Naive B cell (primary cell): ENCODE data around the gene SPRY1. TPM values are rescaled to one million over a fixed set of nuclear protein-coding genes. Genes with fewer than 3 reads are reported as not detected.

ENCODE experiments used
- ATAC-seq, 2 donors: fragments of 150-1000 bp; cut with Tn5 transposase; 2 replicates each; pipeline ENCODE4 v1.10.0; 2021; ENCODE audit warnings: low read depth in 2 of 2, mild to moderate bottlenecking in 2 of 2, moderate library complexity in 2 of 2
- DNase-seq: peaks from one replicate; pipeline ENCODE4 v3.0.0; 2022
- H3K27ac Mint-ChIP-seq, 6 donors: one replicate each; pipeline ENCODE4 v1.8.0; 2020 to 2022; ENCODE audit warnings: mild to moderate bottlenecking in 6 of 6, mixed read lengths in 6 of 6, moderate library complexity in 5 of 6, inconsistent platforms in 2 of 6
- H3K27me3 Mint-ChIP-seq, 3 donors: one replicate each; pipeline ENCODE4 v1.8.0; 2021 to 2022; ENCODE audit warnings: mixed read lengths in 3 of 3, mild to moderate bottlenecking in 1 of 3
- H3K36me3 Mint-ChIP-seq, 2 donors: one replicate each; pipeline ENCODE4 v1.8.0; 2020 to 2022; ENCODE audit warnings: mixed read lengths in 2 of 2, inconsistent platforms in 1 of 2, mild to moderate bottlenecking in 1 of 2
- H3K4me1 Mint-ChIP-seq, 3 donors: one replicate each; pipeline ENCODE4 v1.8.0; 2020 to 2022; ENCODE audit warnings: mixed read lengths in 3 of 3, inconsistent platforms in 1 of 3, mild to moderate bottlenecking in 1 of 3, moderate library complexity in 1 of 3
- H3K4me3 Mint-ChIP-seq, 8 donors: one replicate each; pipeline ENCODE4 v1.8.0; 2020 to 2022; ENCODE audit warnings: mild to moderate bottlenecking in 8 of 8, mixed read lengths in 8 of 8, moderate library complexity in 8 of 8, inconsistent platforms in 2 of 8
- H3K9me3 Mint-ChIP-seq, 7 donors: one replicate each; pipeline ENCODE4 v1.8.0; 2020 to 2022; ENCODE audit warnings: mixed read lengths in 7 of 7, mild to moderate bottlenecking in 5 of 7, inconsistent platforms in 2 of 7, moderate library complexity in 1 of 7
- polyA plus RNA-seq, 6 donors: library from polyadenylated mRNA; unstranded; fragments of 300-500 nt; fragmentation: Illumina TruSeq; gene quantifications; one replicate each; pipeline ENCODE4 v1.2.3, GENCODE V29; 2021; ENCODE audit warnings: low read depth in 6 of 6

Gene SPRY1
- polyA plus RNA-seq, 6 donors from 2014 or later: 24.3 to 44.1 (median 31.5) TPM

GRCh38 chr4:123405267-123405865, 8.8 kb downstream of the SPRY1 start:
- DNase-seq (no peak), ATAC-seq (no peak)
- H3K4me1 Mint-ChIP-seq: peaks cover 9 to 18% (median 16%) of the 10 kb centered on the region in 3 donors
- no peak overlapping the region for H3K4me3 Mint-ChIP-seq
- H3K27ac Mint-ChIP-seq: peak overlapping the region in 1 of 6 donors; percentile 37
- no peaks in the 10 kb centered on the region for H3K27me3 Mint-ChIP-seq
- H3K36me3 Mint-ChIP-seq: peaks cover 12 to 19% of the 10 kb centered on the region in 2 donors
- H3K9me3 Mint-ChIP-seq: no peaks in the 10 kb centered on the region

- ATAC-seq: no peak
- peaks cover 8 to 18% (median 9%) of the 10 kb centered on the region in 3 donors for H3K4me1 Mint-ChIP-seq
- no peak overlapping the region for H3K27ac Mint-ChIP-seq
- DNase-seq: no peak
- H3K4me3 Mint-ChIP-seq: no peak overlapping the region
- no peaks in the 10 kb centered on the region for H3K27me3 Mint-ChIP-seq
- peaks cover 12 to 19% of the 10 kb centered on the region in 2 donors for H3K36me3 Mint-ChIP-seq
- no peaks in the 10 kb centered on the region for H3K9me3 Mint-ChIP-seq
Observed at GRCh38 chr4:123406872-123407271, 10.3 kb downstream of the SPRY1 start.

- Mint-ChIP-seq H3K9me3 (no peaks in the 10 kb centered on the region), H3K4me1 (peaks cover 14 to 27% (median 14%) of the 10 kb centered on the region in 3 donors), H3K36me3 (peaks cover 0 to 5% of the 10 kb centered on the region in 2 donors), H3K27ac (no peak overlapping the region), H3K4me3 (no peak overlapping the region), H3K27me3 (no peaks in the 10 kb centered on the region)
- DNase-seq: no peak
- ATAC-seq: no peak
Observed at GRCh38 chr4:123408471-123409084, 12.0 kb downstream of the SPRY1 start.

GRCh38 chr4:123409334-123409733, 12.7 kb downstream of the SPRY1 start:
- DNase-seq (no peak), ATAC-seq (no peak)
- no peak overlapping the region for H3K27ac Mint-ChIP-seq
- H3K4me3 Mint-ChIP-seq: no peak overlapping the region
- no peaks in the 10 kb centered on the region for H3K9me3 Mint-ChIP-seq
- no peaks in the 10 kb centered on the region for H3K27me3 Mint-ChIP-seq
- H3K4me1 Mint-ChIP-seq: peaks cover 14 to 31% (median 14%) of the 10 kb centered on the region in 3 donors
- no peaks in the 10 kb centered on the region for H3K36me3 Mint-ChIP-seq

GRCh38 chr4:123411514-123411913, 14.9 kb downstream of the SPRY1 start:
- peaks cover 16 to 38% (median 20%) of the 10 kb centered on the region in 3 donors for H3K4me1 Mint-ChIP-seq
- ATAC-seq (no peak), DNase-seq (no peak)
- H3K36me3 Mint-ChIP-seq: no peaks in the 10 kb centered on the region
- peak overlapping the region in 4 of 8 donors; percentile 26 to 63 (median 38) for H3K4me3 Mint-ChIP-seq
- no peaks in the 10 kb centered on the region for H3K27me3 Mint-ChIP-seq
- H3K9me3 Mint-ChIP-seq: no peaks in the 10 kb centered on the region
- peak overlapping the region in 1 of 6 donors; percentile 42 for H3K27ac Mint-ChIP-seq

- Mint-ChIP-seq H3K27ac (peak overlapping the region in 4 of 6 donors; percentile 7 to 74 (median 34)), H3K27me3 (no peaks in the 10 kb centered on the region), H3K4me3 (peak overlapping the region in 6 of 8 donors; percentile 26 to 81 (median 36)), H3K9me3 (no peaks in the 10 kb centered on the region), H3K36me3 (no peaks in the 10 kb centered on the region), H3K4me1 (peaks cover 18 to 40% (median 24%) of the 10 kb centered on the region in 3 donors)
- DNase-seq (peak; percentile 19), ATAC-seq (peak; percentile 57 to 63)
Observed at GRCh38 chr4:123412091-123412505, 15.5 kb downstream of the SPRY1 start.

GRCh38 chr4:123412700-123413512, 16.3 kb downstream of the SPRY1 start:
- Mint-ChIP-seq H3K9me3 (no peaks in the 10 kb centered on the region), H3K27ac (peak overlapping the region in 4 of 6 donors; percentile 2 to 47 (median 31)), H3K27me3 (no peaks in the 10 kb centered on the region), H3K36me3 (no peaks in the 10 kb centered on the region), H3K4me3 (peak overlapping the region in 3 of 8 donors; percentile 10 to 22 (median 21)), H3K4me1 (peaks cover 18 to 43% (median 29%) of the 10 kb centered on the region in 3 donors)
- ATAC-seq (no peak), DNase-seq (no peak)

- ATAC-seq (no peak), DNase-seq (no peak)
- no peaks in the 10 kb centered on the region for H3K9me3 Mint-ChIP-seq
- H3K36me3 Mint-ChIP-seq: no peaks in the 10 kb centered on the region
- H3K27me3 Mint-ChIP-seq: no peaks in the 10 kb centered on the region
- H3K27ac Mint-ChIP-seq: no peak overlapping the region
- no peak overlapping the region for H3K4me3 Mint-ChIP-seq
- peaks cover 26 to 64% (median 42%) of the 10 kb centered on the region in 3 donors for H3K4me1 Mint-ChIP-seq
Observed at GRCh38 chr4:123415576-123415975, 19.0 kb downstream of the SPRY1 start.

GRCh38 chr4:123415977-123416376, 19.4 kb downstream of the SPRY1 start:
- Mint-ChIP-seq H3K4me1 (peaks cover 26 to 67% (median 42%) of the 10 kb centered on the region in 3 donors), H3K27ac (peak overlapping the region in 1 of 6 donors; percentile 2), H3K36me3 (no peaks in the 10 kb centered on the region), H3K4me3 (peak overlapping the region in 2 of 8 donors; percentile 31 to 56), H3K27me3 (no peaks in the 10 kb centered on the region), H3K9me3 (no peaks in the 10 kb centered on the region)
- DNase-seq: no peak
- ATAC-seq: peak in 1 of 2 donors; percentile 47

GRCh38 chr4:123417813-123418212, 21.2 kb downstream of the SPRY1 start:
- peak overlapping the region in 1 of 6 donors; percentile 70 for H3K27ac Mint-ChIP-seq
- no peaks in the 10 kb centered on the region for H3K36me3 Mint-ChIP-seq

GRCh38 chr4:123418351-123418931, 21.8 kb downstream of the SPRY1 start:
- H3K9me3 Mint-ChIP-seq: no peaks in the 10 kb centered on the region
- peak; percentile 17 for DNase-seq
- peaks cover 20 to 62% (median 34%) of the 10 kb centered on the region in 3 donors for H3K4me1 Mint-ChIP-seq
- ATAC-seq: peak; percentile 58 to 62
- H3K27ac Mint-ChIP-seq: peak overlapping the region in 4 of 6 donors; percentile 1 to 70 (median 35)
- peak overlapping the region in 6 of 8 donors; percentile 5 to 71 (median 48) for H3K4me3 Mint-ChIP-seq
- H3K36me3 Mint-ChIP-seq: no peaks in the 10 kb centered on the region
- no peaks in the 10 kb centered on the region for H3K27me3 Mint-ChIP-seq

More at GRCh38 chr4:123417813-123418212, 21.2 kb downstream of the SPRY1 start:
- Mint-ChIP-seq H3K4me1 (peaks cover 25 to 66% (median 40%) of the 10 kb centered on the region in 3 donors), H3K27me3 (no peaks in the 10 kb centered on the region), H3K4me3 (no peak overlapping the region), H3K9me3 (no peaks in the 10 kb centered on the region)
- no peak for DNase-seq
- no peak for ATAC-seq

GRCh38 chr4:123419885-123420755, 23.5 kb downstream of the SPRY1 start:
- Mint-ChIP-seq H3K36me3 (no peaks in the 10 kb centered on the region), H3K9me3 (no peaks in the 10 kb centered on the region), H3K27ac (peak overlapping the region in 3 of 6 donors; percentile 24 to 75 (median 59)), H3K27me3 (no peaks in the 10 kb centered on the region), H3K4me3 (no peak overlapping the region), H3K4me1 (peaks cover 23 to 65% (median 34%) of the 10 kb centered on the region in 3 donors)
- ATAC-seq (no peak), DNase-seq (no peak)
